Activated naive CD8-positive, alpha-beta T cell treated with anti-CD3 and anti-CD28 coated beads, Interleukin-2, amount 10 ng/mL, durations not matched to agents 7 days and 5 days (primary cell): ENCODE results near the gene ASIC4. TPM values are rescaled to one million over a fixed set of nuclear protein-coding genes. Genes with fewer than 3 reads are reported as not detected.

Experiments used
- ATAC-seq: fragments of 150-1000 bp; cut with Tn5 transposase; one replicate; pipeline ENCODE4 v1.10.0; 2021; ENCODE audit warnings: low read depth, moderate library complexity
- POLR2A ChIA-PET: fragments of 350-600 bp; sonication (Branson Sonifier 250); formaldehyde crosslinking; loops from one replicate; lab custom pipeline; 2021; ENCODE audit warnings: antibody characterized with exemption; lab: Charles Lee
- DNase-seq: peaks from one replicate; pipeline ENCODE4 v3.0.0; 2021
- H3K27ac Mint-ChIP-seq: one replicate; pipeline ENCODE4 v1.8.0; 2022; ENCODE audit warnings: mild to moderate bottlenecking, mixed read lengths
- H3K27me3 Mint-ChIP-seq: one replicate; pipeline ENCODE4 v1.8.0; 2022; ENCODE audit warnings: mild to moderate bottlenecking, moderate library complexity, mixed read lengths
- H3K36me3 Mint-ChIP-seq: one replicate; pipeline ENCODE4 v1.8.0; 2021; ENCODE audit warnings: mild to moderate bottlenecking, mixed read lengths
- H3K4me1 Mint-ChIP-seq: one replicate; pipeline ENCODE4 v1.8.0; 2021; ENCODE audit warnings: mixed read lengths
- H3K4me3 Mint-ChIP-seq: one replicate; pipeline ENCODE4 v1.8.0; 2022; ENCODE audit warnings: mild to moderate bottlenecking, moderate library complexity, mixed read lengths
- H3K9me3 Mint-ChIP-seq: one replicate; pipeline ENCODE4 v1.8.0; 2021; ENCODE audit warnings: mixed read lengths
- total RNA-seq, 2 experiments: library from RNA; stranded (reverse); gene quantifications; one replicate each; pipeline ENCODE4 v1.2.3, GENCODE V29; 2021

The ASIC4 gene, protein sequence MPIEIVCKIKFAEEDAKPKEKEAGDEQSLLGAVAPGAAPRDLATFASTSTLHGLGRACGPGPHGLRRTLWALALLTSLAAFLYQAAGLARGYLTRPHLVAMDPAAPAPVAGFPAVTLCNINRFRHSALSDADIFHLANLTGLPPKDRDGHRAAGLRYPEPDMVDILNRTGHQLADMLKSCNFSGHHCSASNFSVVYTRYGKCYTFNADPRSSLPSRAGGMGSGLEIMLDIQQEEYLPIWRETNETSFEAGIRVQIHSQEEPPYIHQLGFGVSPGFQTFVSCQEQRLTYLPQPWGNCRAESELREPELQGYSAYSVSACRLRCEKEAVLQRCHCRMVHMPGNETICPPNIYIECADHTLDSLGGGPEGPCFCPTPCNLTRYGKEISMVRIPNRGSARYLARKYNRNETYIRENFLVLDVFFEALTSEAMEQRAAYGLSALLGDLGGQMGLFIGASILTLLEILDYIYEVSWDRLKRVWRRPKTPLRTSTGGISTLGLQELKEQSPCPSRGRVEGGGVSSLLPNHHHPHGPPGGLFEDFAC
- under 1 TPM; 0.08 to 0.09 TPM for total RNA-seq

DNA sequence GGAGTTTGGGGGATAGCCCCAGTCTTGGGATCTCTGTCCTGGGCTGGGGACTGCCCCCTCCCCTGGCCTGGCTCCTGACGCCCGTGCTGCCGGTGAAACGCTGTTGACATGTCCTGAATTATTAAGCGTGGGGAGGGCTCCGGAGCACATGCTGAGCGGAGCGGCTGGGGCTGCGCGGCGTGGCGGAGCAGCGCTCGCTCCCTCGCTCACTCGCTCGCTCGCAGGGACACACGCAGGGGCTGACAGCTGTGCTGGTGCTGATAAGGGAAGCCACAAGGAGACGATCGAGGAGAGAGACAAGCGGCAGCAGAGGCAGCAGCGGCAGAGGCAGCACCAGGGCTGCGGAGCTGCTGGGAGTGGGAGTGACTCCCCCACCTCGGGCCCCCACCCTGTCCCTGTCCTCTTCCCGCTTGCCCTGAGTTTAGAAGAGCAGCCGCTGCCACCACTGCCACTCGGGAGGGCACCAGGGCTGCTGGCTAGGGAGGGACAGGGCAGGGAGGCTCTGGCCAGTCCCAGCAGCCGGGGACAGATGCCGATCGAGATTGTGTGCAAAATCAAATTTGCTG lies at the start of gene ASIC4:
Gene ASIC4 (plus strand): TSS at position 287 of the 566 bp plus-strand sequence. CDS start 243 bp downstream, at position 530.
- peak; percentile 24 for ATAC-seq
- H3K4me3 Mint-ChIP-seq: no peak within 1 kb of the TSS
- peaks cover 11% of the 10 kb centered on the region for H3K4me1 Mint-ChIP-seq

GRCh38 chr2:219465659-219466561 lies 48.4 kb upstream of the ASIC4 start:
- no peaks in the 10 kb centered on the region for H3K36me3 Mint-ChIP-seq
- no peak overlapping the region for H3K27ac Mint-ChIP-seq
- H3K9me3 Mint-ChIP-seq: no peaks in the 10 kb centered on the region
- POLR2A ChIA-PET: no interaction called here
- ATAC-seq (no peak), DNase-seq (no peak)
- no peaks in the 10 kb centered on the region for H3K4me1 Mint-ChIP-seq
- no peak overlapping the region for H3K4me3 Mint-ChIP-seq
- no peaks in the 10 kb centered on the region for H3K27me3 Mint-ChIP-seq

More for the DNA sequence above, at the start of gene ASIC4:
- Mint-ChIP-seq H3K27ac (no peak within 1 kb of the TSS), H3K27me3 (peaks cover 76% of the 10 kb centered on the region), H3K9me3 (no peaks in the 10 kb centered on the region), H3K36me3 (peaks cover 1% of the 10 kb centered on the region)
- POLR2A ChIA-PET: no interaction called here
- no peak for DNase-seq

DNA sequence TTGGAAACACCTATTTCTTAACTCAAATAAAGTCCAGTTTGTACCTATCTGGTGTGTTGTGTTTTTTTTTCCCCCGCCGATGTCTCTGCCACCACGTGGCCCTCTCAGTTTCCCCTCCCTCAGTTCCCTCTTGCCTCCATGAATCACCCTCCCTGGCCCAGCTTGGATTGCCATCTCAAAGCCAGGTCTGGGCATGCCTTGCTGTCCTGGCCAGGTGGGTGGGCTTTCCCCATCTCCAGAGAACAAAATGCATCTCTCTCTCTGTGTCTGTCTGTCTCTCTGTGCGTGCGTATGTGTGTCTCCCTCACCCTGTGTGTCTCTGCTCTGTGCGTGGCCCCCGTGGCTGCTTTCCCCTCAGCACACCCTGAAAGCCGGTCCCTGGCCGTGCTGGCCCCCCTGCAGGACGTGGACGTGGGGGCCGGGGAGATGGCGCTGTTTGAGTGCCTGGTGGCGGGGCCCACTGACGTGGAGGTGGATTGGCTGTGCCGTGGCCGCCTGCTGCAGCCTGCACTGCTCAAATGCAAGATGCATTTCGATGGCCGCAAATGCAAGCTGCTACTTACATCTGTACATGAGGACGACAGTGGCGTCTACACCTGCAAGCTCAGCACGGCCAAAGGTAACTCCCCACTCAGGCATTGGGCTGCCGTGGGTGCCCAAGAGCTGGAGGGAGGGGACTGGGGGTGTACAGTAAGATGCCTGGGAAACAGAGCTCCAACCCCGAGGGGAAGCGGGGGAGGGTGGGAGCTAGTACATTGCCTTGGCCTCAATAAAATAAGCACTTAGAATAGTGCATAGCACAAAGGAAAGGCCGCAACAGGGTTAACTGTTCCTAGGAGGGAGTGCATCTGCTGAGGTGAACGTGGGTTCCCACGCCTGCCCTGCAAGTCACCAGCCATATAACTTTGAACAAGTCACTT lies 47.2 kb upstream of the ASIC4 start:
- Mint-ChIP-seq H3K9me3 (no peaks in the 10 kb centered on the region), H3K36me3 (no peaks in the 10 kb centered on the region), H3K4me3 (no peak overlapping the region), H3K27me3 (no peaks in the 10 kb centered on the region), H3K27ac (no peak overlapping the region), H3K4me1 (no peaks in the 10 kb centered on the region)
- DNase-seq (no peak), ATAC-seq (no peak)
- POLR2A ChIA-PET: interaction anchor here (1.5 kb wide), 1 partner anchor 15 kb away, joined by 3 read pairs; no protein-coding TSS in a partner anchor

- H3K4me1 Mint-ChIP-seq: no peaks in the 10 kb centered on the region
- no peak overlapping the region for H3K4me3 Mint-ChIP-seq
- H3K27me3 Mint-ChIP-seq: no peaks in the 10 kb centered on the region
- no peak overlapping the region for H3K27ac Mint-ChIP-seq
- no peak for ATAC-seq
- no peak for DNase-seq
- H3K36me3 Mint-ChIP-seq: no peaks in the 10 kb centered on the region
- no peaks in the 10 kb centered on the region for H3K9me3 Mint-ChIP-seq
- POLR2A ChIA-PET: interaction anchor here (1.5 kb wide), 1 partner anchor 14 kb away, joined by 3 read pairs; no protein-coding TSS in a partner anchor
Observed at GRCh38 chr2:219467736-219468075, 46.6 kb upstream of the ASIC4 start.

- H3K4me1 Mint-ChIP-seq: no peaks in the 10 kb centered on the region
- H3K9me3 Mint-ChIP-seq: no peaks in the 10 kb centered on the region
- POLR2A ChIA-PET: interaction anchor here (1.5 kb wide), 1 partner anchor 13 kb away, joined by 3 read pairs; no protein-coding TSS in a partner anchor
- H3K27me3 Mint-ChIP-seq: no peaks in the 10 kb centered on the region
- no peak for DNase-seq
- no peak for ATAC-seq
- no peak overlapping the region for H3K4me3 Mint-ChIP-seq
- H3K27ac Mint-ChIP-seq: no peak overlapping the region
- H3K36me3 Mint-ChIP-seq: no peaks in the 10 kb centered on the region
Observed at GRCh38 chr2:219468410-219469185, 45.7 kb upstream of the ASIC4 start.

DNA sequence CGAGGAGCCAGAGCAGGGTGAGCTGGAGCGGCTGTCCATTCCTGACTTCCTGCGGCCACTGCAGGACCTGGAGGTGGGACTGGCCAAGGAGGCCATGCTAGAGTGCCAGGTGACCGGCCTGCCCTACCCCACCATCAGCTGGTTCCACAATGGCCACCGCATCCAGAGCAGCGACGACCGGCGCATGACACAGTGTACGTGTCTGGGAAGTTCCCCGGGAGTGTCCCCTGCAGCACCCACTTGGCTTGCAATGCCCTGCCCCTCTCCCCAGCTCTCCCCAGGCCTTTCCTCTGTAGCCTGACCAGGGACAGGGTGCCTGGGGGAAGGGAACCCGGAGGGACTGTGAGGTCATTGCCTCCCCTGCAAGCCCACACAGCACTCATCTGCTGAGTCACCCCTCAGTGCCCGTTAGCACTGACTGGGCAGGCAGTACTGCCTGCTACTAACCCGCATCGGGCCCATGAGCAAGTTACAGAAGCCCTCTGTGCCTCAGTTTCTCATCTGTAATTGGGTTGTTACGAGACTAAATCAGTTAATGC lies 45.0 kb upstream of the ASIC4 start:
- DNase-seq (no peak), ATAC-seq (no peak)
- Mint-ChIP-seq H3K9me3 (no peaks in the 10 kb centered on the region), H3K4me1 (no peaks in the 10 kb centered on the region), H3K36me3 (no peaks in the 10 kb centered on the region), H3K27me3 (no peaks in the 10 kb centered on the region), H3K27ac (no peak overlapping the region), H3K4me3 (no peak overlapping the region)
- POLR2A ChIA-PET: no interaction called here

- POLR2A ChIA-PET: no interaction called here
- Mint-ChIP-seq H3K4me1 (no peaks in the 10 kb centered on the region), H3K9me3 (no peaks in the 10 kb centered on the region), H3K4me3 (no peak overlapping the region), H3K36me3 (no peaks in the 10 kb centered on the region), H3K27me3 (no peaks in the 10 kb centered on the region), H3K27ac (peak overlapping the region; percentile 35)
- DNase-seq (no peak), ATAC-seq (no peak)
Observed at GRCh38 chr2:219470429-219470828, 43.9 kb upstream of the ASIC4 start.

- H3K4me1 Mint-ChIP-seq: peaks cover 2% of the 10 kb centered on the region
- ATAC-seq: no peak
- H3K27me3 Mint-ChIP-seq: no peaks in the 10 kb centered on the region
- POLR2A ChIA-PET: no interaction called here
- no peak overlapping the region for H3K27ac Mint-ChIP-seq
- H3K36me3 Mint-ChIP-seq: no peaks in the 10 kb centered on the region
- no peak for DNase-seq
- no peaks in the 10 kb centered on the region for H3K9me3 Mint-ChIP-seq
- H3K4me3 Mint-ChIP-seq: no peak overlapping the region
Observed at GRCh38 chr2:219471476-219472371, 42.6 kb upstream of the ASIC4 start.

GRCh38 chr2:219472629-219473187 lies 41.6 kb upstream of the ASIC4 start:
- DNase-seq (no peak), ATAC-seq (no peak)
- POLR2A ChIA-PET: no interaction called here
- Mint-ChIP-seq H3K9me3 (no peaks in the 10 kb centered on the region), H3K4me1 (peaks cover 2% of the 10 kb centered on the region), H3K27me3 (no peaks in the 10 kb centered on the region), H3K4me3 (no peak overlapping the region), H3K36me3 (no peaks in the 10 kb centered on the region), H3K27ac (no peak overlapping the region)

GRCh38 chr2:219473511-219473910 lies 40.8 kb upstream of the ASIC4 start:
- H3K27ac Mint-ChIP-seq: no peak overlapping the region
- DNase-seq (no peak), ATAC-seq (no peak)
- H3K4me1 Mint-ChIP-seq: peaks cover 2% of the 10 kb centered on the region
- no peaks in the 10 kb centered on the region for H3K36me3 Mint-ChIP-seq
- H3K27me3 Mint-ChIP-seq: no peaks in the 10 kb centered on the region
- H3K4me3 Mint-ChIP-seq: no peak overlapping the region
- H3K9me3 Mint-ChIP-seq: no peaks in the 10 kb centered on the region
- POLR2A ChIA-PET: no interaction called here
